HG02588 (cell line): ENCODE measurements around the gene PADI2.

Source experiments
- ATAC-seq: cut with Tn5 transposase; IDR thresholded peaks from one replicate; pipeline ENCODE4 v1.9.1; 2021; ENCODE audit warnings: mild to moderate bottlenecking, moderate library complexity; ENCODE audit not compliant: unreplicated experiment

PADI2 gene

DNA sequence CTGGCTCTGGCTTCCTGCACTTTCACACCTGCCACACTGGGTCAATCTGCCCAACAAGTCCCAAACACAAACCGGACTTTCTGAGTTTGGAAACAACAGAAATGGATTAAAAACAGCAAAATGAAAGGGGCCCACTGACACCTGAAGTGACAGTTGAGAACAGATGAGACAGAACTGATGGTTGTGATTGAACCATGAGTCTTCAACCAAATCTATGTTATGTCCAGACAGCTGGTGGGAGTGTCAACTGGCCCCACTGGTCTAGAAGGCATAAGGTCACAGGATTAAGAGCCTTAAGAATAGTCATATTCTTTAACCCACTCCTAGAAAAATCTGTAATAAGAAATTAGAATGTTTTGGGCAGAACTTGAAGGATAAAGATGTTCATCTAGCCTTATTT is 94.5 kb downstream of the PADI2 start:
- ATAC-seq = no peak

DNA sequence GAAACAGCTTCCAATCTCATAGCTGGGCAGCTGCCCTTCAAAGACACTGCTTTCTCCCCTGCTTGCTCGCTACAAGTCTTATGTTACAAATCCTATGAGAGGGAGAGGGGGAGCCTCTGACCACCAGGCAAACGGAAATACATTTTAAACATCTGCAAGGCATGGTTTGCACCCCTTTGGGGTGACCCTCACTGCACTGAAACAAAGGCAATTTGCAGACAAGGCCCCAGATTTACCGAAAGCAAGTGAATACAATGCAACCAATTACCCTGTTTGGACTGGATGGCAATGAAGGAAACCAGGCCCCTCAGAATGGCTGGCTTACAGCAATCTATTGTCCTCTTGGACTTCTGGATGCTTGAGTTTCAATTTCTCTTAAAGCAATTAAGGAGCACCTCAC is 95.7 kb downstream of the PADI2 start:
- ATAC-seq = no peak

DNA sequence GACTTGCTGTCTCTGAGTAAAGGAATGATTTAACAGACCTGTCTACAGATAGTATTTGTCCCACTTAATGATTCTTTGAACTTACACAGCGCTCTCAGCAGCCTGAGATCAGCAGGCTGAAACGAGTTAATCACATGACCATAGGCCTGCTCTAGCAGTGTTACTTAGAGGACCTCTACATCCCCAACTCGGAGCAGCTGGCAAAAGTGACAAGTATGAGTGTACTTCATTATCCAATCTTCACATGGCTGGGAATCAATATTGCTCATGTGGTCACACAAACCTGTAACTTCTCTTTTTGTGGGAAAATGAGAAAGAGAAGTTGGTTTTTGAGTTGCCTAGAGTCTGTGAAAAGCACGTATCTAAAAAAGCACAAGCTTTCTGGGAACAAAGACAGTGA is 96.1 kb downstream of the PADI2 start:
- no peak for ATAC-seq

DNA sequence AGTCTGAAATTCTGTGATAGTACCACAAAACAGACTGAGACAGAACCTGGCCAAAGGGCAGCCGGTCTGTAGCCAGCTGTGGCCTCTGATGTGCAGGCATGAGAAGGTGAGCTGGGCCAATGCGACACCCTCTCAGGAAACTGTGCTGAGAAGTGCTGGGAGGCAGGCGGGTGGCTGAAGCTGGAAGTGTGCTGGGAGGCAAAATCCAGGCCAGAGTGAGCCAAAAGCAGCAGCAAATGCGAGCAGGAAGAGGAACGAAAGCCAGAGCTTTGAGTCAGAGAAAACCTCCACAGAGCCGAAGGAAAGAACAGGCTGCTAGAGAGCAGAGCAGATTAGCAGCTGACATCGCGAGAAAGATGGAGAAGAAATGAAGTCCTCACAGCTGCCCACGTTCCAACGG is 97.4 kb downstream of the PADI2 start:
- ATAC-seq = no peak

DNA sequence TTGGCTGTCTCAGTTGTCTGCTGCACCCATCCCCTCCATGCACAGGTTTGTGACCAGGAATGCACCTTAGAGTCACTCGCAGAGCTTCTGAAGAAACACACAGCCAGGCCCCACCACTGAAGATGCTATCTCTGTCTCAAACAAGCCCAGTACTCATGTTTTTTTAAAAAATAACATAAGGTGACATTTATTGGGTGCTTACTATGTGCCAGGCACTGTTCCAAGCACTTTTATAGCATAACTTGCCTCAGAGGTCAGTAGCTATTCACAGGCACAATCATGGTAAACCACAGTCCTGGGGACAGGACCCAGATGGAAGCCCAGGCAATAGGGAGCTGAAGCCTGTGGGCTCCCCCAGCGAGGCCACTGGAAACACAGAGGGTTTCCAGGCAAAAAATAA is 98.7 kb downstream of the PADI2 start:
- no peak for ATAC-seq

DNA sequence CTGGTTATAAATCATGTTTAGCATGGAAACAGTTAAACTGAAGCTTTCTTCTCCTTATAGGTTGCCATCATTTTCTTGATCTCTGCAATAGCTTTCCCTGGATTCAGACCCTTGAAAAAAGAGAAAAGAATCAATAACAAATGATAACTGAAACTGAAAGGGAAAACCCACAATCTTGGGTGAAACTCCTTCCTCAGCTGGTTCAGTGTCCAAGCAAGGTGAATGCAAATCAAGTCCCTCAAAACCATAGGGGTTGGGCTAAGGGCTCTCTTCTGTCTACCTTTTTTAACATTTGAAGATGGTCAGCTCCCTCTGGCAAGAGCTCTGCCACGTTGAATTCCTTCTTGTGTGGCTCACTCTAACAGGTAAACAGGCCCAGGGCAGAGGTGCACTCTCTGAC is 100.4 kb downstream of the PADI2 start:
- ATAC-seq = no peak

DNA sequence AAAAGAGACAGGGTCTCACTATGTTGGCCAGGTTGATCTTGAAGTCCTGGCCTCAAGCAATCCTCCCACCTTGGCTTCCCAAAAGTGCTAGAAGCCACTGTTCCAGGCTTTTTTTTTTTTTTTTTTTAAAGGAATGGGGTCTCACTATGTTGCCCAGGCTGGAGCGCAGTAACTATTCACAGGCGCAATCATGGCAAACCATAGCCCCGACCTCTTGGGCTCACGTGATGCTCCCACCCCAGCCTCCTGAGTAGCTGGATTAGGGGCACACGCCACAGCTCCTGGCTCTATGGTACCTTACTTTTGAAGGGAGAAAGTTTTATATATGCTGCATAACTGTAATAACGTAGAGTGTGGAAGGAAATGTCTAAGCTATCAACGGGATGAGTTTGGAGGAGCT is 101.8 kb downstream of the PADI2 start:
- ATAC-seq = no peak
